HepG2 (cell line): ENCODE measurements around the gene CCT7. TPM values are rescaled to one million over a fixed set of nuclear protein-coding genes. Genes with fewer than 3 reads are reported as not detected.
A peak's percentile ranks its signal among the peaks of the same experiment; 100 is the strongest.

Experiments used
- ADNP ChIP-seq: sonication (generic); formaldehyde crosslinking; IDR thresholded peaks from 2 replicates; pipeline ENCODE4 v1.4.0; 2020; ENCODE audit warnings: missing genetic modification reagents
- ARNT ChIP-seq: fragments of 450-650 bp; IDR thresholded peaks from 2 replicates; pipeline ENCODE4 v1.6.1; 2017
- HNRNPLL ChIP-seq: fragments of 200-400 bp; formaldehyde crosslinking; IDR thresholded peaks from 2 replicates; pipeline ENCODE4 v1.6.1; 2017; ENCODE audit warnings: mild to moderate bottlenecking, low read depth, low read length; ENCODE audit not compliant: poor library complexity, severe bottlenecking
- MBNL3 ChIP-seq: fragments of 250-450 bp; sonication (Bioruptor Pico); conservative IDR thresholded peaks from 2 replicates; pipeline ENCODE4 v1.8.0; 2022; ENCODE audit warnings: mild to moderate bottlenecking, inconsistent platforms
- REPIN1 ChIP-seq: sonication (generic); formaldehyde crosslinking; IDR thresholded peaks from 2 replicates; pipeline ENCODE4 v1.8.0; 2022; ENCODE audit warnings: missing genetic modification reagents, low read depth, mild to moderate bottlenecking, borderline replicate concordance
- SIN3B ChIP-seq: fragments of 150-350 bp; IDR thresholded peaks from 2 replicates; pipeline ENCODE4 v1.6.1; 2014; ENCODE audit warnings: low read length
- ZNF10 ChIP-seq: sonication (generic); formaldehyde crosslinking; IDR thresholded peaks from 2 replicates; pipeline ENCODE4 v1.4.0; 2020; ENCODE audit warnings: mild to moderate bottlenecking, low read depth, missing genetic modification reagents, borderline replicate concordance
- ZNF263 ChIP-seq: sonication (generic); formaldehyde crosslinking; IDR thresholded peaks from 2 replicates; pipeline ENCODE4 v1.4.0; 2020; ENCODE audit warnings: missing genetic modification reagents
- ZNF383 ChIP-seq: sonication (generic); formaldehyde crosslinking; IDR thresholded peaks from 2 replicates; pipeline ENCODE4 v1.4.0; 2020; ENCODE audit warnings: missing genetic modification reagents, mild to moderate bottlenecking, borderline replicate concordance
- polyA plus RNA-seq, 8 experiments: library from polyadenylated mRNA; depleted of rRNA in 3 of 8; stranded (reverse) in 7 of 8; unstranded in 1 of 8; fragments of >200 nt; fragmentation: Illumina TruSeq in 4 of 8; extraction: Trizol in 4 of 8; gene quantifications; 2 replicates each; pipeline versions ENCODE4 v1.2.1 to v1.2.3, GENCODE V29; 2011 to 2016; ENCODE audit warnings: low read depth in 4 of 8, missing spikeins in 1 of 8, mixed read lengths in 1 of 8; ENCODE audit not compliant: insufficient read depth in 1 of 8
- total RNA-seq, 5 experiments: library from RNA; depleted of rRNA; stranded (reverse); fragments of >200 nt; fragmentation: Illumina TruSeq; extraction: Trizol; gene quantifications; 2 replicates each; pipeline ENCODE4 v1.2.3, GENCODE V29; 2016; ENCODE audit warnings: low read depth in 1 of 5
- TF ChIP-seq, protein P1 (sequence below): sonication (generic); formaldehyde crosslinking; IDR thresholded peaks from 2 replicates; pipeline ENCODE4 v1.4.0; 2020; ENCODE audit warnings: missing genetic modification reagents
- TF ChIP-seq, protein P2 (sequence below): sonication (generic); formaldehyde crosslinking; IDR thresholded peaks from 2 replicates; pipeline ENCODE4 v1.4.0; 2020; ENCODE audit warnings: missing genetic modification reagents, borderline replicate concordance
- TF ChIP-seq, protein P3 (sequence below): sonication (generic); formaldehyde crosslinking; IDR thresholded peaks from 2 replicates; pipeline ENCODE4 v1.9.0; 2021; ENCODE audit warnings: missing genetic modification reagents, borderline replicate concordance
- TF ChIP-seq, protein P4 (sequence below): IDR thresholded peaks from 2 replicates; pipeline ENCODE4 v1.6.1; 2016; ENCODE audit warnings: missing genetic modification reagents, missing compliant biosample characterization
- TF ChIP-seq, protein P5 (sequence below): sonication (generic); formaldehyde crosslinking; IDR thresholded peaks from 2 replicates; pipeline ENCODE4 v1.8.1; 2023; ENCODE audit warnings: mild to moderate bottlenecking, missing genetic modification reagents
- TF ChIP-seq, protein P6 (sequence below), 2 experiments: IDR thresholded peaks; 2 replicates each; pipeline ENCODE4 v1.6.1; 2011 to 2012; ENCODE audit warnings: low read length in 2 of 2, borderline replicate concordance in 1 of 2, low read depth in 1 of 2, mild to moderate bottlenecking in 1 of 2, moderate library complexity in 1 of 2
- TF ChIP-seq, protein P7 (sequence below): sonication (generic); formaldehyde crosslinking; IDR thresholded peaks from 2 replicates; pipeline ENCODE4 v1.4.0; 2020; ENCODE audit warnings: missing genetic modification reagents
- TF ChIP-seq, protein P8 (sequence below): sonication (generic); formaldehyde crosslinking; IDR thresholded peaks from 2 replicates; pipeline ENCODE4 v1.5.0; 2020; ENCODE audit warnings: missing genetic modification reagents

Gene CCT7
- total and polyA plus RNA-seq, 2 of the 13 experiments (the other 11 are each of a cell fraction or from before 2014, with no cell fraction given) = 347 to 517 TPM

DNA sequence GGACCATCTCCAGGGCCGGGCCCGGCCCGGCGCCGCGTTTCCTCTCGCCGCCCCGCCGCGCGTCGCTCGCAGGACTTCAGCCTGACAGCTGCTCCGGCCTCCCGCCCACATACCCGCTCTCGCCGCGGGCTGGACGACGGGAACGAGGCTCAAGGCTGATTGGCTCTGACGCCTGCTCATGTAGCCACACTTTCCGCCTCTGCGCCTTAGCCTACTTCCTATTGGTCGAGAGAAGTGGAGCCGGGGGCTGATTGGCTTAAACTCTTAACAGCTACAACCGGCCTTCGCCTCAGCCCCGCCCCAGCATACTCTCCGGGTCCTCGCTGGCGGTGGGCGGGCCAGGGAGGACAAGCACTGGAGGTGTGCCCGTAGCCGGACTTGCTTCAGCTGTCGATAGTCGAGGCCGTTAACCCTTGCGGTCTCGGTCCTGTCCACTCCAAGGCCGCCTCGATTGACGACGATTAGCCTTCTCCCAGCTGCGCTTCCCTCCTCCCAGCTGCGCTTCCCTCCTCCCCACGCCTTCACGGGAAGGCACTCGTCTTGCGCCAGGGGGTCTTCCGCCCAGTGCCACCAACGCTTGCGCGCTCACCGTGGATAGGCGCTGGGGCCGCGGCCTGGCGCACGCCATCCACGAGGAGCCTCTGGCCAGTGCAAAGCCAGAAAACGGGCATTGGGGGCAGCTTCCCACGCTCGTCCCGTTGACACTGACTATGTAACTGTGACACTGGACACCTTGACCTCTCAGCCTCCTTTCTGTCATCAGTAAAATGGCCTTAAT lies 765 bp upstream of the CCT7 start, which contains the start of gene PRADC1 (continued):
- TF ChIP-seq, protein P1, sequence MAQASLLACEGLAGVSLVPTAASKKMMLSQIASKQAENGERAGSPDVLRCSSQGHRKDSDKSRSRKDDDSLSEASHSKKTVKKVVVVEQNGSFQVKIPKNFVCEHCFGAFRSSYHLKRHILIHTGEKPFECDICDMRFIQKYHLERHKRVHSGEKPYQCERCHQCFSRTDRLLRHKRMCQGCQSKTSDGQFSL (CRISPR knock-in tag) = no peak
- TF ChIP-seq ZNF10 (CRISPR knock-in tag) (no peak), ZNF263 (CRISPR knock-in tag) (peak; percentile 96), ZNF383 (peak; percentile 73; the same call in 1 of the 2 replicates), ARNT (no peak), ADNP (CRISPR knock-in tag) (no peak), MBNL3 (CRISPR knock-in tag) (no peak), HNRNPLL (peak; percentile 74), REPIN1 (CRISPR knock-in tag) (peak; percentile 39; the same call in 1 of the 2 replicates), SIN3B (peak; percentile 86)
- TF ChIP-seq, protein P2, sequence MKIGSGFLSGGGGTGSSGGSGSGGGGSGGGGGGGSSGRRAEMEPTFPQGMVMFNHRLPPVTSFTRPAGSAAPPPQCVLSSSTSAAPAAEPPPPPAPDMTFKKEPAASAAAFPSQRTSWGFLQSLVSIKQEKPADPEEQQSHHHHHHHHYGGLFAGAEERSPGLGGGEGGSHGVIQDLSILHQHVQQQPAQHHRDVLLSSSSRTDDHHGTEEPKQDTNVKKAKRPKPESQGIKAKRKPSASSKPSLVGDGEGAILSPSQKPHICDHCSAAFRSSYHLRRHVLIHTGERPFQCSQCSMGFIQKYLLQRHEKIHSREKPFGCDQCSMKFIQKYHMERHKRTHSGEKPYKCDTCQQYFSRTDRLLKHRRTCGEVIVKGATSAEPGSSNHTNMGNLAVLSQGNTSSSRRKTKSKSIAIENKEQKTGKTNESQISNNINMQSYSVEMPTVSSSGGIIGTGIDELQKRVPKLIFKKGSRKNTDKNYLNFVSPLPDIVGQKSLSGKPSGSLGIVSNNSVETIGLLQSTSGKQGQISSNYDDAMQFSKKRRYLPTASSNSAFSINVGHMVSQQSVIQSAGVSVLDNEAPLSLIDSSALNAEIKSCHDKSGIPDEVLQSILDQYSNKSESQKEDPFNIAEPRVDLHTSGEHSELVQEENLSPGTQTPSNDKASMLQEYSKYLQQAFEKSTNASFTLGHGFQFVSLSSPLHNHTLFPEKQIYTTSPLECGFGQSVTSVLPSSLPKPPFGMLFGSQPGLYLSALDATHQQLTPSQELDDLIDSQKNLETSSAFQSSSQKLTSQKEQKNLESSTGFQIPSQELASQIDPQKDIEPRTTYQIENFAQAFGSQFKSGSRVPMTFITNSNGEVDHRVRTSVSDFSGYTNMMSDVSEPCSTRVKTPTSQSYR (CRISPR knock-in tag) = no peak
- TF ChIP-seq, protein P3, sequence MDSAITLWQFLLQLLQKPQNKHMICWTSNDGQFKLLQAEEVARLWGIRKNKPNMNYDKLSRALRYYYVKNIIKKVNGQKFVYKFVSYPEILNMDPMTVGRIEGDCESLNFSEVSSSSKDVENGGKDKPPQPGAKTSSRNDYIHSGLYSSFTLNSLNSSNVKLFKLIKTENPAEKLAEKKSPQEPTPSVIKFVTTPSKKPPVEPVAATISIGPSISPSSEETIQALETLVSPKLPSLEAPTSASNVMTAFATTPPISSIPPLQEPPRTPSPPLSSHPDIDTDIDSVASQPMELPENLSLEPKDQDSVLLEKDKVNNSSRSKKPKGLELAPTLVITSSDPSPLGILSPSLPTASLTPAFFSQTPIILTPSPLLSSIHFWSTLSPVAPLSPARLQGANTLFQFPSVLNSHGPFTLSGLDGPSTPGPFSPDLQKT = no peak
- TF ChIP-seq, protein P4, sequence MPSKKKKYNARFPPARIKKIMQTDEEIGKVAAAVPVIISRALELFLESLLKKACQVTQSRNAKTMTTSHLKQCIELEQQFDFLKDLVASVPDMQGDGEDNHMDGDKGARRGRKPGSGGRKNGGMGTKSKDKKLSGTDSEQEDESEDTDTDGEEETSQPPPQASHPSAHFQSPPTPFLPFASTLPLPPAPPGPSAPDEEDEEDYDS (CRISPR knock-in tag) = peak; percentile 89
- TF ChIP-seq, protein P5, sequence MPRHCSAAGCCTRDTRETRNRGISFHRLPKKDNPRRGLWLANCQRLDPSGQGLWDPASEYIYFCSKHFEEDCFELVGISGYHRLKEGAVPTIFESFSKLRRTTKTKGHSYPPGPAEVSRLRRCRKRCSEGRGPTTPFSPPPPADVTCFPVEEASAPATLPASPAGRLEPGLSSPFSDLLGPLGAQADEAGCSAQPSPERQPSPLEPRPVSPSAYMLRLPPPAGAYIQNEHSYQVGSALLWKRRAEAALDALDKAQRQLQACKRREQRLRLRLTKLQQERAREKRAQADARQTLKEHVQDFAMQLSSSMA (CRISPR knock-in tag) = peak; percentile 16; the same call in 1 of the 2 replicates
- TF ChIP-seq, protein P6, sequence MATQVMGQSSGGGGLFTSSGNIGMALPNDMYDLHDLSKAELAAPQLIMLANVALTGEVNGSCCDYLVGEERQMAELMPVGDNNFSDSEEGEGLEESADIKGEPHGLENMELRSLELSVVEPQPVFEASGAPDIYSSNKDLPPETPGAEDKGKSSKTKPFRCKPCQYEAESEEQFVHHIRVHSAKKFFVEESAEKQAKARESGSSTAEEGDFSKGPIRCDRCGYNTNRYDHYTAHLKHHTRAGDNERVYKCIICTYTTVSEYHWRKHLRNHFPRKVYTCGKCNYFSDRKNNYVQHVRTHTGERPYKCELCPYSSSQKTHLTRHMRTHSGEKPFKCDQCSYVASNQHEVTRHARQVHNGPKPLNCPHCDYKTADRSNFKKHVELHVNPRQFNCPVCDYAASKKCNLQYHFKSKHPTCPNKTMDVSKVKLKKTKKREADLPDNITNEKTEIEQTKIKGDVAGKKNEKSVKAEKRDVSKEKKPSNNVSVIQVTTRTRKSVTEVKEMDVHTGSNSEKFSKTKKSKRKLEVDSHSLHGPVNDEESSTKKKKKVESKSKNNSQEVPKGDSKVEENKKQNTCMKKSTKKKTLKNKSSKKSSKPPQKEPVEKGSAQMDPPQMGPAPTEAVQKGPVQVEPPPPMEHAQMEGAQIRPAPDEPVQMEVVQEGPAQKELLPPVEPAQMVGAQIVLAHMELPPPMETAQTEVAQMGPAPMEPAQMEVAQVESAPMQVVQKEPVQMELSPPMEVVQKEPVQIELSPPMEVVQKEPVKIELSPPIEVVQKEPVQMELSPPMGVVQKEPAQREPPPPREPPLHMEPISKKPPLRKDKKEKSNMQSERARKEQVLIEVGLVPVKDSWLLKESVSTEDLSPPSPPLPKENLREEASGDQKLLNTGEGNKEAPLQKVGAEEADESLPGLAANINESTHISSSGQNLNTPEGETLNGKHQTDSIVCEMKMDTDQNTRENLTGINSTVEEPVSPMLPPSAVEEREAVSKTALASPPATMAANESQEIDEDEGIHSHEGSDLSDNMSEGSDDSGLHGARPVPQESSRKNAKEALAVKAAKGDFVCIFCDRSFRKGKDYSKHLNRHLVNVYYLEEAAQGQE (IDR thresholded peaks at IDR 0.05; ENCODE audit: borderline replicate concordance in 1 of 2, low read depth in 1 of 2, low read length in 2 of 2) = peak in 1 of 2 experiments; percentile 40; a peak in 1 of 4 replicates
- TF ChIP-seq, protein P7, sequence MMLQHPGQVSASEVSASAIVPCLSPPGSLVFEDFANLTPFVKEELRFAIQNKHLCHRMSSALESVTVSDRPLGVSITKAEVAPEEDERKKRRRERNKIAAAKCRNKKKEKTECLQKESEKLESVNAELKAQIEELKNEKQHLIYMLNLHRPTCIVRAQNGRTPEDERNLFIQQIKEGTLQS (CRISPR knock-in tag) = no peak
- TF ChIP-seq, protein P8, sequence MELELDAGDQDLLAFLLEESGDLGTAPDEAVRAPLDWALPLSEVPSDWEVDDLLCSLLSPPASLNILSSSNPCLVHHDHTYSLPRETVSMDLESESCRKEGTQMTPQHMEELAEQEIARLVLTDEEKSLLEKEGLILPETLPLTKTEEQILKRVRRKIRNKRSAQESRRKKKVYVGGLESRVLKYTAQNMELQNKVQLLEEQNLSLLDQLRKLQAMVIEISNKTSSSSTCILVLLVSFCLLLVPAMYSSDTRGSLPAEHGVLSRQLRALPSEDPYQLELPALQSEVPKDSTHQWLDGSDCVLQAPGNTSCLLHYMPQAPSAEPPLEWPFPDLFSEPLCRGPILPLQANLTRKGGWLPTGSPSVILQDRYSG (CRISPR knock-in tag) = no peak
